Measurements from ENCODE around the gene WNT9A. TPM values are rescaled to one million over a fixed set of nuclear protein-coding genes. Genes with fewer than 3 reads are reported as not detected.

The WNT9A gene
- polyA plus RNA-seq, 3 donors = not detected

GRCh38 chr1:227958617-227959324, 11.0 kb upstream of the WNT9A start:
- Histone ChIP-seq H3K27me3 (ENCODE audit: control insufficient read depth in 2 of 2, insufficient read depth in 2 of 2, low read length in 2 of 2) (peaks cover 0 to 3% of the 10 kb centered on the region in 2 donors), H3K4me2 (replicated peaks; ENCODE audit: extremely low read depth, low read length, poor library complexity, severe bottlenecking) (no peak overlapping the region), H4K20me1 (ENCODE audit: insufficient read depth, low read length) (no peaks in the 10 kb centered on the region), H3K4me1 (ENCODE audit: control insufficient read depth in 1 of 2, insufficient read depth in 2 of 2, low read length in 2 of 2) (peaks cover 0 to 5% of the 10 kb centered on the region in 2 donors), H3K36me3 (replicated peaks in 1 of 2; ENCODE audit: control insufficient read depth in 1 of 2, insufficient read depth in 2 of 2, low read length in 2 of 2) (no peaks in the 10 kb centered on the region), H2AFZ (ENCODE audit: insufficient read depth, low read depth, low read length, poor library complexity, severe bottlenecking) (no peak overlapping the region), H3K9ac (ENCODE audit: insufficient read depth, low read length, poor library complexity, severe bottlenecking) (no peak overlapping the region), H3K4me3 (replicated peaks in 1 of 3; ENCODE audit: low read depth in 2 of 3, low read length in 3 of 3) (no peak overlapping the region), H3K27ac (ENCODE audit: low read depth in 1 of 2, low read length in 2 of 2) (no peak overlapping the region), H3K9me3 (replicated peaks in 1 of 2; ENCODE audit: control insufficient read depth in 1 of 2, insufficient read depth in 1 of 2, low read length in 2 of 2) (no peaks in the 10 kb centered on the region), H3K79me2 (ENCODE audit: insufficient read depth, low read length) (no peaks in the 10 kb centered on the region)
- peaks cover 6% of the 10 kb centered on the region for H3K4me1 Mint-ChIP-seq
- intact Hi-C loops (cut with micrococcal nuclease) = no loop called here
- H3K27me3 Mint-ChIP-seq (ENCODE audit: low read depth in 3 of 3) = peaks cover 0 to 16% (median 10%) of the 10 kb centered on the region in 3 donors
- no peak for TF ChIP-seq CTCF (IDR thresholded peaks at IDR 0.05)
- no peak for DNase-seq
- no peak overlapping the region for H3K27ac Mint-ChIP-seq
- no peaks in the 10 kb centered on the region for H3K36me3 Mint-ChIP-seq
- H3K9me3 Mint-ChIP-seq = peaks cover 0 to 6% (median 2%) of the 10 kb centered on the region in 7 donors
- no CpG with 5 or more reads among the region's 2 CpGs for WGBS (ENCODE audit: insufficient coverage)
- H3K4me3 Mint-ChIP-seq = no peak overlapping the region

- no peak for DNase-seq
- peaks cover 0 to 3% of the 10 kb centered on the region in 2 donors for H3K27me3 ChIP-seq (ENCODE audit: control insufficient read depth in 2 of 2, insufficient read depth in 2 of 2, low read length in 2 of 2)
- no peaks in the 10 kb centered on the region for H3K4me1 ChIP-seq (ENCODE audit: control insufficient read depth in 1 of 2, insufficient read depth in 2 of 2, low read length in 2 of 2)
- peaks cover 0 to 6% (median 2%) of the 10 kb centered on the region in 7 donors for H3K9me3 Mint-ChIP-seq
- H3K27me3 Mint-ChIP-seq (ENCODE audit: low read depth in 3 of 3) = peaks cover 13 to 24% (median 13%) of the 10 kb centered on the region in 3 donors
- no peaks in the 10 kb centered on the region for H3K4me1 Mint-ChIP-seq
- H3K9ac ChIP-seq (ENCODE audit: insufficient read depth, low read length, poor library complexity, severe bottlenecking) = no peak overlapping the region
- H2AFZ ChIP-seq (ENCODE audit: insufficient read depth, low read depth, low read length, poor library complexity, severe bottlenecking) = no peak overlapping the region
- no peak for TF ChIP-seq CTCF (IDR thresholded peaks at IDR 0.05)
- no peak overlapping the region for H3K4me2 ChIP-seq (replicated peaks; ENCODE audit: extremely low read depth, low read length, poor library complexity, severe bottlenecking)
- no peaks in the 10 kb centered on the region for H3K9me3 ChIP-seq (replicated peaks in 1 of 2; ENCODE audit: control insufficient read depth in 1 of 2, insufficient read depth in 1 of 2, low read length in 2 of 2)
- H3K79me2 ChIP-seq (ENCODE audit: insufficient read depth, low read length) = no peaks in the 10 kb centered on the region
- no peaks in the 10 kb centered on the region for H3K36me3 Mint-ChIP-seq
- H3K4me3 Mint-ChIP-seq = no peak overlapping the region
- no peaks in the 10 kb centered on the region for H4K20me1 ChIP-seq (ENCODE audit: insufficient read depth, low read length)
- no peak overlapping the region for H3K4me3 ChIP-seq (replicated peaks in 1 of 3; ENCODE audit: low read depth in 2 of 3, low read length in 3 of 3)
- H3K36me3 ChIP-seq (replicated peaks in 1 of 2; ENCODE audit: control insufficient read depth in 1 of 2, insufficient read depth in 2 of 2, low read length in 2 of 2) = no peaks in the 10 kb centered on the region
- no peak overlapping the region for H3K27ac Mint-ChIP-seq
- no peak overlapping the region for H3K27ac ChIP-seq (ENCODE audit: low read depth in 1 of 2, low read length in 2 of 2)
- intact Hi-C loops (cut with micrococcal nuclease) = no loop called here
These were observed 8.1 kb upstream of the WNT9A start for GRCh38 chr1:227955808-227956207.

All from CD14-positive monocyte (primary cell).